ENCODE results near the gene GAP43.

- TF ChIP-seq JUNB (CRISPR knock-in tag; IDR thresholded peaks at IDR 0.05; ENCODE audit: borderline replicate concordance) (no peak), MYNN (CRISPR knock-in tag; IDR thresholded peaks at IDR 0.05; ENCODE audit: low read depth) (no peak), SYNCRIP (IDR thresholded peaks at IDR 0.05; ENCODE audit: insufficient read depth, low read depth, low read length) (no peak), CEBPB (IDR thresholded peaks at IDR 0.05; ENCODE audit: borderline replicate concordance, low read depth, low read length) (no peak), GABPB1 (CRISPR knock-in tag; IDR thresholded peaks at IDR 0.05) (no peak), ETV5 (CRISPR knock-in tag; IDR thresholded peaks at IDR 0.05; ENCODE audit: borderline replicate concordance) (no peak), PLSCR1 (CRISPR knock-in tag; IDR thresholded peaks at IDR 0.05; ENCODE audit: borderline replicate concordance) (no peak), ZNF121 (CRISPR knock-in tag; IDR thresholded peaks at IDR 0.05) (no peak), TCF7L2 (IDR thresholded peaks at IDR 0.05; ENCODE audit: low read depth, low read length) (no peak)
Observed at GRCh38 chr3:115659253-115660220, 36.2 kb downstream of the GAP43 start.
